ENCODE measurements around the gene STT3B. TPM values are rescaled to one million over a fixed set of nuclear protein-coding genes. Genes with fewer than 3 reads are reported as not detected.

STT3B gene
- total and polyA plus RNA-seq, 9 donors = 91.4 to 115 (median 102) TPM

DNA sequence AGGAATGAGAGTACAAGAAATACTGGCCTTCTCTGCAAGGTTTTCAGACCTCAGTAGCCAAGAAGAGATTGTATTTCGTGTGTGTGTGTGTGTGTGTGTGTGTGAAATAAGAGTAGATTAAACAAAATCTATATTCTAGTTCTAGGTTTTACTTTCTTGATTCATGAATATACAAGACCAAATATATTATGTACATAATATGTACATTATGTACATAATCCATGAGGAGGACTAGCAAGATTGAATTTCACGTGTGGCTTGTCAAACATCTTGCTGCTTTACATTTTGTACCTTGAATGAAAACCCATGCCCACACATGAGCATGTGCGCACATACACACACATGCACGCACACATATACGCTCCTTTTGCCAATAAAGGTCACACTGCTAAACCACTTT is 18.2 kb upstream of the STT3B start:
- Histone ChIP-seq H3K27me3 (ENCODE audit: control insufficient read depth, insufficient read depth, low read length) (no peaks in the 10 kb centered on the region), H3K4me1 (ENCODE audit: control insufficient read depth, insufficient read depth, low read length) (no peaks in the 10 kb centered on the region), H3K36me3 (ENCODE audit: control insufficient read depth, insufficient read depth, low read length) (no peaks in the 10 kb centered on the region), H3K9me3 (replicated peaks; ENCODE audit: control insufficient read depth, low read depth, low read length) (no peaks in the 10 kb centered on the region), H3K4me3 (ENCODE audit: low read length) (no peak overlapping the region), H3K27ac (ENCODE audit: low read length) (no peak overlapping the region)
- DNase-seq = no peak
- whole genome bisulfite sequencing (ENCODE audit: insufficient coverage) = 100% methylated on average over 1 of the region's 5 CpGs

- H3K9me3 ChIP-seq (replicated peaks; ENCODE audit: control insufficient read depth, low read depth, low read length) = no peaks in the 10 kb centered on the region
- no peak overlapping the region for H3K27ac ChIP-seq (ENCODE audit: low read length)
- H3K4me1 ChIP-seq (ENCODE audit: control insufficient read depth, insufficient read depth, low read length) = no peaks in the 10 kb centered on the region
- H3K27me3 ChIP-seq (ENCODE audit: control insufficient read depth, insufficient read depth, low read length) = no peaks in the 10 kb centered on the region
- no peak overlapping the region for H3K4me3 ChIP-seq (ENCODE audit: low read length)
- no peak for DNase-seq
- no peaks in the 10 kb centered on the region for H3K36me3 ChIP-seq (ENCODE audit: control insufficient read depth, insufficient read depth, low read length)
- WGBS (ENCODE audit: insufficient coverage) = 100% methylated on average over 1 of the region's 2 CpGs
These were observed 17.0 kb upstream of the STT3B start for GRCh38 chr3:31515486-31516284.

GRCh38 chr3:31516757-31517156 is 16.0 kb upstream of the STT3B start:
- WGBS (ENCODE audit: insufficient coverage) = 87% methylated on average over 2 of the region's 3 CpGs
- Histone ChIP-seq H3K27me3 (ENCODE audit: control insufficient read depth, insufficient read depth, low read length) (no peaks in the 10 kb centered on the region), H3K36me3 (ENCODE audit: control insufficient read depth, insufficient read depth, low read length) (no peaks in the 10 kb centered on the region), H3K9me3 (replicated peaks; ENCODE audit: control insufficient read depth, low read depth, low read length) (no peaks in the 10 kb centered on the region), H3K27ac (ENCODE audit: low read length) (no peak overlapping the region), H3K4me3 (ENCODE audit: low read length) (no peak overlapping the region), H3K4me1 (ENCODE audit: control insufficient read depth, insufficient read depth, low read length) (no peaks in the 10 kb centered on the region)
- no peak for DNase-seq

- no peak for DNase-seq
- Histone ChIP-seq H3K36me3 (ENCODE audit: control insufficient read depth, insufficient read depth, low read length) (no peaks in the 10 kb centered on the region), H3K4me3 (ENCODE audit: low read length) (no peak overlapping the region), H3K4me1 (ENCODE audit: control insufficient read depth, insufficient read depth, low read length) (no peaks in the 10 kb centered on the region), H3K27me3 (ENCODE audit: control insufficient read depth, insufficient read depth, low read length) (no peaks in the 10 kb centered on the region), H3K9me3 (replicated peaks; ENCODE audit: control insufficient read depth, low read depth, low read length) (no peaks in the 10 kb centered on the region), H3K27ac (ENCODE audit: low read length) (no peak overlapping the region)
- WGBS (ENCODE audit: insufficient coverage) = no CpG with 5 or more reads among the region's 2 CpGs
These were observed 11.3 kb upstream of the STT3B start for GRCh38 chr3:31521468-31521867.

GRCh38 chr3:31522152-31522551 is 10.6 kb upstream of the STT3B start:
- no peak overlapping the region for H3K27ac ChIP-seq (ENCODE audit: low read length)
- no peaks in the 10 kb centered on the region for H3K4me1 ChIP-seq (ENCODE audit: control insufficient read depth, insufficient read depth, low read length)
- no CpG with 5 or more reads among the region's 1 CpG for WGBS (ENCODE audit: insufficient coverage)
- no peaks in the 10 kb centered on the region for H3K9me3 ChIP-seq (replicated peaks; ENCODE audit: control insufficient read depth, low read depth, low read length)
- peak; percentile 36 for DNase-seq
- H3K36me3 ChIP-seq (ENCODE audit: control insufficient read depth, insufficient read depth, low read length) = no peaks in the 10 kb centered on the region
- no peak overlapping the region for H3K4me3 ChIP-seq (ENCODE audit: low read length)
- H3K27me3 ChIP-seq (ENCODE audit: control insufficient read depth, insufficient read depth, low read length) = no peaks in the 10 kb centered on the region

DNA sequence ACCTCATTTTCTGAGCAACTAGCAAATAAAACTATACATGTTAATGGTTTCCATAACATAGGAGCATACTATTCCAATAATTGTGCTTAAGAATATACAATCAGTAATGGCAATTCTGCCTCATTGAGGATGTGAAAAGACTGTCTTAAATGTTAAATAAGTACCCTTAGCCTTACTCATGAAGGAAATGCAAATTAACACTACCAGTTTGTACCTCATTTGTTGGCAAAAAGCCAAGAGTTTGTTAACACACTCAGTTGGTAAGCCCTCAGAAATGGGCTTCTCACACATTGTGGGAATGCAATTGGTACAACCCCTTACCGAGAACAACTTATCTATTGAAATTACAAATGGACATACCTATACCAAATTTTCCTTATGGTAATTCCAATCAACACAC is 9.2 kb upstream of the STT3B start:
- Histone ChIP-seq H3K27me3 (ENCODE audit: control insufficient read depth, insufficient read depth, low read length) (no peaks in the 10 kb centered on the region), H3K4me1 (ENCODE audit: control insufficient read depth, insufficient read depth, low read length) (no peaks in the 10 kb centered on the region), H3K4me3 (ENCODE audit: low read length) (no peak overlapping the region), H3K9me3 (replicated peaks; ENCODE audit: control insufficient read depth, low read depth, low read length) (no peaks in the 10 kb centered on the region), H3K36me3 (ENCODE audit: control insufficient read depth, insufficient read depth, low read length) (no peaks in the 10 kb centered on the region), H3K27ac (ENCODE audit: low read length) (no peak overlapping the region)
- DNase-seq = no peak
- no CpG with 5 or more reads among the region's 1 CpG for WGBS (ENCODE audit: insufficient coverage)

DNA sequence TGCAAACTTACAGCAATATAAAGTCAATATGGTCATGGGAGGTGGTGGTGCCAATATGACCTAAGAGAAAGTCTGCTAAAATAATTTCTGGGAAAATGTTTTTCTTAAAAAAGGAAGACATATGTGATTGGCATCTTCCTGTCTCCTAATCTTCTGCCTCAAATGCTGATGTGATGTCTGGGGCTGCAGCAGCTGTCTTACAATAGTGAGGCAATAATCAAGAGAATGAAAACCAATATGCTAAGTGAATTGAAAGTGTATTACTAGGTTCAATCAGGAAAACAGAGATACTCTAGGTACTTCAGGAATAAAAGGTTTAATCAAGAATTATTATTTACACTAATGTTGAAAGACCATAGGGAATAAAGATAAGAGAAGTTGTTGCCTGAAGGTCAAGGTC is 7.2 kb upstream of the STT3B start:
- no peaks in the 10 kb centered on the region for H3K36me3 ChIP-seq (ENCODE audit: control insufficient read depth, insufficient read depth, low read length)
- no peaks in the 10 kb centered on the region for H3K9me3 ChIP-seq (replicated peaks; ENCODE audit: control insufficient read depth, low read depth, low read length)
- no peak overlapping the region for H3K4me3 ChIP-seq (ENCODE audit: low read length)
- H3K27me3 ChIP-seq (ENCODE audit: control insufficient read depth, insufficient read depth, low read length) = no peaks in the 10 kb centered on the region
- H3K4me1 ChIP-seq (ENCODE audit: control insufficient read depth, insufficient read depth, low read length) = no peaks in the 10 kb centered on the region
- no peak overlapping the region for H3K27ac ChIP-seq (ENCODE audit: low read length)
- DNase-seq = no peak

DNA sequence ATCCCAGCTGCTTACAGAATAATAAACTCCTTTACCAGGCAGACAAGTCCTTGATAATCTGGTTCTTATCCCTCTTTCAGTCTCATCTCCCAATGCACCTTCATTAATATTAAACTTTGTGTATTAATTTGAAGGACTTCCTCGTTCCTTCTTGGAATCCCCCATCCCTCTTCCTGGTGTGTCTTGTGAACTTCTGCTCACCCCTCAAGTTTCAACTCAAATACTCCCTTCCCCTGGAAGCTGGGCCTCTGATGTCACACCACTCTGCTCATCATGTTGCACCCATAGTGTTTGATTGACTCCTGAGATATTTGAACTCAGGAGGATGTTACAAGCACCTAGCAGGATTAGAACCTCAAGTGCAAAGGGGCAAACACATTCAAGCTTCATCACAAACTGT is 3.3 kb upstream of the STT3B start:
- no peaks in the 10 kb centered on the region for H3K9me3 ChIP-seq (replicated peaks; ENCODE audit: control insufficient read depth, low read depth, low read length)
- H3K27me3 ChIP-seq (ENCODE audit: control insufficient read depth, insufficient read depth, low read length) = no peaks in the 10 kb centered on the region
- no peak overlapping the region for H3K4me3 ChIP-seq (ENCODE audit: low read length)
- no peaks in the 10 kb centered on the region for H3K36me3 ChIP-seq (ENCODE audit: control insufficient read depth, insufficient read depth, low read length)
- WGBS (ENCODE audit: insufficient coverage) = no CpG with 5 or more reads among the region's 1 CpG
- DNase-seq = no peak
- no peak overlapping the region for H3K27ac ChIP-seq (ENCODE audit: low read length)
- H3K4me1 ChIP-seq (ENCODE audit: control insufficient read depth, insufficient read depth, low read length) = no peaks in the 10 kb centered on the region

- no peaks in the 10 kb centered on the region for H3K4me1 ChIP-seq (ENCODE audit: control insufficient read depth, insufficient read depth, low read length)
- no peak for DNase-seq
- no peaks in the 10 kb centered on the region for H3K36me3 ChIP-seq (ENCODE audit: control insufficient read depth, insufficient read depth, low read length)
- H3K9me3 ChIP-seq (replicated peaks; ENCODE audit: control insufficient read depth, low read depth, low read length) = no peaks in the 10 kb centered on the region
- no peak overlapping the region for H3K27ac ChIP-seq (ENCODE audit: low read length)
- 95% methylated on average over 8 of the region's 11 CpGs for WGBS (ENCODE audit: insufficient coverage)
- H3K27me3 ChIP-seq (ENCODE audit: control insufficient read depth, insufficient read depth, low read length) = no peaks in the 10 kb centered on the region
- H3K4me3 ChIP-seq (ENCODE audit: low read length) = no peak overlapping the region
These were observed 2.4 kb upstream of the STT3B start for GRCh38 chr3:31530039-31530959.

DNA sequence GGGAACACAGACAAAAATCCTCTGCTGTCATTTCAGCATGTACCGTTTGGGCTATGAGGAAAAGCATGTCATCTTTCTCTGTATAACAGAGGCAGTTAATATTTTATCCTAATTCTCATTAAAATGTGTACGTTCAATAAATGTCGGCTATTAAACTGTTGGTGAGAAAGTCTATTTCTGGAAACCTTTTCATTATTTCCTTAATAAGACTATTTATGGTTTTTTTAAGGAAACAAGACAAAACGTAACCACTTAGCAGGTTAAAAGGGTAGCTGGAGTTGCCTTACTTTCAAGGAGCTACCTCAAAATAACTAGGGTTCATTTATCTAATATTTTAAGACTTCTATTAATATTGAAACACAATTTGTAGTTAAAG is 1.8 kb upstream of the STT3B start:
- Histone ChIP-seq H3K4me3 (ENCODE audit: low read length) (peak overlapping the region; percentile 90), H3K9me3 (replicated peaks; ENCODE audit: control insufficient read depth, low read depth, low read length) (no peaks in the 10 kb centered on the region), H3K27ac (ENCODE audit: low read length) (peak overlapping the region; percentile 100), H3K27me3 (ENCODE audit: control insufficient read depth, insufficient read depth, low read length) (no peaks in the 10 kb centered on the region), H3K4me1 (ENCODE audit: control insufficient read depth, insufficient read depth, low read length) (no peaks in the 10 kb centered on the region), H3K36me3 (ENCODE audit: control insufficient read depth, insufficient read depth, low read length) (no peaks in the 10 kb centered on the region)
- no CpG with 5 or more reads among the region's 4 CpGs for WGBS (ENCODE audit: insufficient coverage)
- DNase-seq = no peak

Measured in muscle of leg (tissue), 11 donors.